ENCODE measurements around the gene KIF26B.

DNA sequence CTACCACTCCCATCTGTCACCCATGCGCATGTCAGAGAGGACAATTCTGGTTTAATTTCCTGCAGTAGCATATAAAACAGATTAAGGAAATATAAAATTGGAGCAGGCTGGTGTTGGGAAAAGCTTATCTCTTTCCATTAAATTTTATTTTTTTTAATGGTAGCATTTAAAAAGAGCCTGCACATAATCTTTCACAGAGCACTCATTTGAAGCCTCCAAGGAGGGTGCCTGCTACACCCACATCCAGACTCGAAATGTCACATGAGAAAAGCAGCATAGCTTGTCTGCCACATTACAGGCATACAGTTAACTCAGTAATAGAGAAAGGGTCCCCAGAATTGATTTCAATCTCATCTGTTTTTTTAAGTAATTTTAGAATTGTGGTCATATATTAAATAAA is 599.0 kb downstream of the KIF26B start:
- TF ChIP-seq, protein P1, sequence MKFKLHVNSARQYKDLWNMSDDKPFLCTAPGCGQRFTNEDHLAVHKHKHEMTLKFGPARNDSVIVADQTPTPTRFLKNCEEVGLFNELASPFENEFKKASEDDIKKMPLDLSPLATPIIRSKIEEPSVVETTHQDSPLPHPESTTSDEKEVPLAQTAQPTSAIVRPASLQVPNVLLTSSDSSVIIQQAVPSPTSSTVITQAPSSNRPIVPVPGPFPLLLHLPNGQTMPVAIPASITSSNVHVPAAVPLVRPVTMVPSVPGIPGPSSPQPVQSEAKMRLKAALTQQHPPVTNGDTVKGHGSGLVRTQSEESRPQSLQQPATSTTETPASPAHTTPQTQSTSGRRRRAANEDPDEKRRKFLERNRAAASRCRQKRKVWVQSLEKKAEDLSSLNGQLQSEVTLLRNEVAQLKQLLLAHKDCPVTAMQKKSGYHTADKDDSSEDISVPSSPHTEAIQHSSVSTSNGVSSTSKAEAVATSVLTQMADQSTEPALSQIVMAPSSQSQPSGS (CRISPR knock-in tag; IDR thresholded peaks at IDR 0.05; ENCODE audit: borderline replicate concordance, low read depth): no peak
- TF ChIP-seq, protein P2, sequence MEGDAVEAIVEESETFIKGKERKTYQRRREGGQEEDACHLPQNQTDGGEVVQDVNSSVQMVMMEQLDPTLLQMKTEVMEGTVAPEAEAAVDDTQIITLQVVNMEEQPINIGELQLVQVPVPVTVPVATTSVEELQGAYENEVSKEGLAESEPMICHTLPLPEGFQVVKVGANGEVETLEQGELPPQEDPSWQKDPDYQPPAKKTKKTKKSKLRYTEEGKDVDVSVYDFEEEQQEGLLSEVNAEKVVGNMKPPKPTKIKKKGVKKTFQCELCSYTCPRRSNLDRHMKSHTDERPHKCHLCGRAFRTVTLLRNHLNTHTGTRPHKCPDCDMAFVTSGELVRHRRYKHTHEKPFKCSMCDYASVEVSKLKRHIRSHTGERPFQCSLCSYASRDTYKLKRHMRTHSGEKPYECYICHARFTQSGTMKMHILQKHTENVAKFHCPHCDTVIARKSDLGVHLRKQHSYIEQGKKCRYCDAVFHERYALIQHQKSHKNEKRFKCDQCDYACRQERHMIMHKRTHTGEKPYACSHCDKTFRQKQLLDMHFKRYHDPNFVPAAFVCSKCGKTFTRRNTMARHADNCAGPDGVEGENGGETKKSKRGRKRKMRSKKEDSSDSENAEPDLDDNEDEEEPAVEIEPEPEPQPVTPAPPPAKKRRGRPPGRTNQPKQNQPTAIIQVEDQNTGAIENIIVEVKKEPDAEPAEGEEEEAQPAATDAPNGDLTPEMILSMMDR (IDR thresholded peaks at IDR 0.05): no peak
- TF ChIP-seq ZNF138 (CRISPR knock-in tag; conservative IDR thresholded peaks at IDR 0.05) (no peak), EMX1 (CRISPR knock-in tag; IDR thresholded peaks at IDR 0.05) (no peak), ZNF263 (CRISPR knock-in tag; IDR thresholded peaks at IDR 0.05; ENCODE audit: low read depth) (no peak), ZNF232 (CRISPR knock-in tag; IDR thresholded peaks at IDR 0.05) (no peak), RELA (CRISPR knock-in tag; IDR thresholded peaks at IDR 0.05; ENCODE audit: borderline replicate concordance) (no peak)
- TF ChIP-seq, protein P3, sequence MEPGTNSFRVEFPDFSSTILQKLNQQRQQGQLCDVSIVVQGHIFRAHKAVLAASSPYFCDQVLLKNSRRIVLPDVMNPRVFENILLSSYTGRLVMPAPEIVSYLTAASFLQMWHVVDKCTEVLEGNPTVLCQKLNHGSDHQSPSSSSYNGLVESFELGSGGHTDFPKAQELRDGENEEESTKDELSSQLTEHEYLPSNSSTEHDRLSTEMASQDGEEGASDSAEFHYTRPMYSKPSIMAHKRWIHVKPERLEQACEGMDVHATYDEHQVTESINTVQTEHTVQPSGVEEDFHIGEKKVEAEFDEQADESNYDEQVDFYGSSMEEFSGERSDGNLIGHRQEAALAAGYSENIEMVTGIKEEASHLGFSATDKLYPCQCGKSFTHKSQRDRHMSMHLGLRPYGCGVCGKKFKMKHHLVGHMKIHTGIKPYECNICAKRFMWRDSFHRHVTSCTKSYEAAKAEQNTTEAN (CRISPR knock-in tag; IDR thresholded peaks at IDR 0.05): no peak
- TF ChIP-seq, protein P4, sequence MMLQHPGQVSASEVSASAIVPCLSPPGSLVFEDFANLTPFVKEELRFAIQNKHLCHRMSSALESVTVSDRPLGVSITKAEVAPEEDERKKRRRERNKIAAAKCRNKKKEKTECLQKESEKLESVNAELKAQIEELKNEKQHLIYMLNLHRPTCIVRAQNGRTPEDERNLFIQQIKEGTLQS (CRISPR knock-in tag; conservative IDR thresholded peaks at IDR 0.05): no peak
